G401.6 (cell line): ENCODE data around the gene APOBEC4.
"Not testable (repeated sequence)": the region's sequence is repeated elsewhere in the genome, so short reads cannot be mapped to it uniquely, and the experiment has no call there.

Experiments used
- FAIRE-seq: peaks from 2 replicates; lab custom pipeline; 2012; peaks lifted over from hg19 to GRCh38; lab: Jason Lieb, UNC

The APOBEC4 gene

DNA sequence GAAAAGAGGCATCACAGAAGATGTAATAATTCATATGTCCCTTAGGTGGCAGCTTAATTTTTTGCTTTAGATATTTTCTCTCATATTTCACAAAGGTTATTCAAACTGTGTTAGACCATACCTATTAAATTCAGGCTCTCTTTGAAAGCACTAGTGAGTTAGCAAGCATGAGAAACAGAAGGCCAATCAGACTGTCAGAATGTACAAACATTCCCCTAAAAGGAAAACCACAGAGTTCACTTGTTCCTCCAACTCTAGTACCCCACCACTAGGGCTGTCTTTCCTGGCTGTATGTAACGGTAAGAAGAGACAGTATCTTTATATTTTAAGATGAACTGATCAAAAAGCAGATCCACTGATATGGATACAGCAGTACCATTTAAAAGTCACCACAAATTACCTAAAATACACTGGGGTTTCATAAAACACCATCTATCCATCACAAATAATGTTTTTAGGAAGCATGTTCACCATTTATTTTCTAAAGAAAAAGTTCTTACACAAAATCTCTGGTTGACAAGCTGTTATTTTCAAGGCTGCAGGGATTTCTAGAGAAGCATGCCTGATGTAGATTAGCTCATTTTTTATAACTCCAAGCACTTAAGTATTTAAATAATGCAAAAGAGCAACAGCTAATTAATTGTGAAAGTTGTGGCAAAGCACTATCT lies 19.3 kb downstream of the APOBEC4 start:
- peak; percentile 70 for FAIRE-seq

DNA sequence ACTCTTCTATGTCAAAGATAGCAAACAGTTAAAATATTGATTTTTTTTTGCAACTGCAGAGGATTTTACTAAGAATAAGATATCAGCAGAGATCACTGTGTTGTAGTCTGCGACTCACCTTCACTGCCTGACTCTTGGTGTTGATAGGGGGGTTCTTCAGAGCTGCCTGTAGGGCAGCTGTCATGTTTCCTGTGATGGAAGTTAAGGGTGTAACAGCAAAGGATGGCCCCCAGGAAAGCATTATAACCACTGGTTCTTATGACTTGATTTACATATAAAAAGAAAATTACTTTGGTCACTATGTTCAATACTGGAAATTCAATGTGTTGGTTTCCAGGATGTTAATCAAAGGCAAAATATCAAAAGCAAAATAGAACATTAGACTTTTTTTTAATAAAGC lies 20.2 kb downstream of the APOBEC4 start:
- no peak for FAIRE-seq

DNA sequence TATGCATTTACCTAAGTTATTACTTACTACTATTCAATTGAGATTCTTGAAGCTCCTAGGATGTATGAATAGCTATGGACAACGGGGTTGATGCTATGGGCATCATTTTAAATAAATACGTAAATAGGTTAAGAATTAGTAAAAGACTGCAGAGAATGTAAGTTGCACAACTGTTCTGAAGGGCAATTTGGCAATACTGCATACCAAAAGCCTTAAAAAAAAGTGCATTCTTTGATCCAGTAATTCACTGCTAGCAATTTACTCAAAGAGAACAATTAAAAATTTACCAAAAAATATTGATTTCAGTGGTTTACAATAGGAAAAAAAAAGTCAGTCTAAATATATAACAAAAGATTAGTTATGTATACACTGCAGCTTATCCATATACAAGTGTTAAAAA lies 21.0 kb downstream of the APOBEC4 start:
- no peak for FAIRE-seq

DNA sequence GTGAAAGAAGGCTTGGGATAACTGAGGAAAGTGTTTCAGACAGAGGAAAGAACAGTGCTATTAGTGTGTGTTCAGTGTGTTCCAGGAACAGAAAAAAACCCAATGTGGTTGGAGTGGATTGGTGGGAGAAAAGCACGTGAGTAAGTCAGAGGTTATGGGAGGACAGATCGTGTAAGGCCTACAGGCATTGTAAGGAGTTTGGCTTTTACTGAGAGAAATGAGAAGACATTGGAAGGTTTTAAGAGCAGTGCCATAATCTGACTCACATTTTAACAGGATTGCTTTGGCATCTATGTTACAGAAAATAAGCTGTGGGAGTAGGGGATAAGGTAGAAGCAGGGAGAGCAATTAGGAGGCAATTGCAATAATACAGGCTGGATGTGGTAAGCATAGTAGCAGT lies 22.4 kb downstream of the APOBEC4 start:
- FAIRE-seq: no peak

DNA sequence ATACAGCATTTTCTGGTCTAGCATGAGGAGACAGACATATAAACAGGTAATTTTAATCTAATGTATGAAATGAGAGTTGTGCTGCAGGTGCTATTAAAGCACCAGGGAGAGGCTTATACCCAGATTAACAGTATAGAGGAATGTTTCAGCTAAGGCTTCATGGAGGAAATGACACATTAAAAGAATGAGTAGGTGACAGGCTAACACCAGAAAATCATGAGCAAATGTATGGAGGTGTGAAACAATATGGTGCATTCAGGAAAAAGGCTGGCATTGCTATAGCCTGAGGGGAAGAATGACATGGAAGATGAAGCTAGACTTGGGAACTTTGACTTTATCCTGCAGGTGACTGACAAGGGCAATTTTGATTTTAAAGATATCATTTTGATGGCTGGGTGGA lies 24.6 kb downstream of the APOBEC4 start:
- FAIRE-seq: no peak

DNA sequence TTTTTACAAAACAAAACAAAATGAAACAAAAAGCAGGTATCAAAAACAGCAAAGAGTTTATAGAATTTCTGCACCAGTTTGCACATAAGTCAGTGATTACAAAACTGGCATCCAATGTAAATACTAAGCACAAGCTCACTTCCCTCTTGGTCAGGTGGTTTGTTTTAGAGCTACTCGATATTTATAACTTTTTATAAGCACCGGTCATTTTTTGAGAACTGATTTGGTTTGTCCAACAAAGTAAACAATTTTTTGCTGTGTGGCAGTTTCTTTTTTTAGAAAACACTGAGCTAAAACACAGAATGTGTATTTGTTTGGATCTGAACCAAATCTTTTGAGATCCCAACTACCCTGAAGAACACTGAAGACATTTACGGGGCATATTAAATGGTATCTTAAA lies 26.9 kb downstream of the APOBEC4 start:
- FAIRE-seq: not testable (repeated sequence)

DNA sequence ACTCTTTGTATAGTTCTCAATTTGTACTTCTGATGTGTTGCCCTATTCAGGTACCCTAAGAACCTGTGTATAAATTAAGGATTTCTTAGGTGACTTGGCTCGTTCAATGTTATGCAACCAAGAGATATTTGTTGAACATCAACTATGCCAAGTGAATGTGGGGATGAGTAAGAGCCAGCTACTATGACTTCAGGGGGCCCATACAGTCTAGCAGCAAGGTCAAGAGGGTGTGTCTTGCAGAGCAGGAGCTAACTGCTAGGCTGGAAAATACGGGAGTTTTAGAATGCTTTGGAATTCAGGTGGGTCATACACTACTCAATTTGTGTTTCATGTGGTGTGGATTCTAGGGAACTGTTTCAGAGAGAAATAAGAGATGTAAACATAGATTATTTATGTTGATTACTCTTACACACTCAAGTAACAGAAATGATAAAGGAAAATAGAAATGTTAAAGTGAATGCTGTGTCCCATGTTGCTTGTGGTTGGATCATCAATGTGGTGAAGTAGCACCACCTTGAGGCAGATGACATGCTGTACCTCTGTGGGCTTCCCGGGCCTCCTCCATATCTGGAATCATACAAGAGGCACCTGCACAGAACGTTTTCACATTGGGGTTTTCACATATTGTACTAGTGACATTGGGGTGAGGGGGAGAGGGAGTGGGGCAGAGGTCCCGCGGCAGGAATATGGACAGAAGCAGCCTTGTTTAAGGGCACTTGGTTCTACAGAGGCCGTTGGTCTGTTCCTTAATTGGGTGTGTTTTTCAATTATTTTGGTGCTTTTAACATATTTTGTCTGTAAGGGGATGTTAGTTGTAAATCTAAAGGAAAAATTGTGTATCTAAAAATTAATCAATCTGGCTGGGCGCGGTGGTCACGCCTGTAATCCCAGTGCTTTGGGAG lies 30.0 kb downstream of the APOBEC4 start:
- FAIRE-seq: peak; percentile 93

DNA sequence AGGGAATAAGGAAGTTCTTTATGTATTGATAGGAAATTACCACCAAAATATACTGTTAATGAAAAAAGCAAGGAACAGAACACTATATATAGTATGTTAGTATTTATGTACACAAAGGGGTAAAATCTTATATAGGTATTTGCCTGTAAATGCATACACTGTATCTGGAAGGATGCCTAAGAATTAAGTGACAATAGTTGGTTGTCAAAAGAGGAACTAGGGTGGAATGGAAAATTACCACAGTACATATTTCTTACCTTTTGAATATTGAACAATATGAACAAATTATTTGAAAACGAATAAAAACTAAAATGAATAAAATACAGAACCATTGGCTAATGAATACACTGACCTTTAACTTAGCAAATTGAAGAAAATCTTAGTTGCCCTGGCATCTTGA lies 31.1 kb downstream of the APOBEC4 start:
- FAIRE-seq: no peak

DNA sequence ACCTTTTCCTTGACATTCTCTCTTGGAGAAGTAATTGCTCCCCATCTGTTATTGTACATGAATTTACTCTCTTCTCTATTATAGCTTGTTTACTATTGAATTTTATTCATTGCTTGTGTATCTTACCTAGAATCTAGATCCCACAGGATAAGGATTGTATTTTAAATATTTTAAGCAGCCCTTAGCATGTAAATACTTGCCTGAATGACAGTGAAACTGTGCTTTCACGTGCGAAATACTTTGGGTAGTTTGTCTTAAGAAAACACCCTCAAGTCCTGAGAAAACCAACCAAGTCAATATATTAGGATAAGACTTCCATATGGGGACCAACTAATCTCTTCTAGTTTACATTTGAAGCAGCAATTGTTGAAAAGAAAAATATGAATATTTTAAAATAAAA lies 32.8 kb downstream of the APOBEC4 start:
- no peak for FAIRE-seq

DNA sequence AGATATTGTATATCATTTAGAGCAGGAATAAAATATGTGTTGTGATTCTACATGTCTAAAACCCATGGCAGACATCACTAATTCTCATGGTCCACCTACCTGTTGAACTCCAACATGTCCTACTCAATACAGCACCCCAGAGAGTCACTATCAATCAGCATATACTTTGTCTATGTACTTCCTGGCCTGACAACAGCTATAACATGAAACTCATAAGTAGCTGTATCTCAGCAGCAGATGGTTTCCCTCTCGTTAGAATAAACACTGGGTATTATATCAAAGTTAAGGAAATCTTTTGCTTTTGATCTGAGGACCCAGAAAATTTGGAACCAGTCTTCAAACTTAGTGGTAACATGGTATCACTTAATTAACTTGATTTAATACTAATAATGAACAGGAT lies 33.3 kb downstream of the APOBEC4 start:
- no peak for FAIRE-seq

DNA sequence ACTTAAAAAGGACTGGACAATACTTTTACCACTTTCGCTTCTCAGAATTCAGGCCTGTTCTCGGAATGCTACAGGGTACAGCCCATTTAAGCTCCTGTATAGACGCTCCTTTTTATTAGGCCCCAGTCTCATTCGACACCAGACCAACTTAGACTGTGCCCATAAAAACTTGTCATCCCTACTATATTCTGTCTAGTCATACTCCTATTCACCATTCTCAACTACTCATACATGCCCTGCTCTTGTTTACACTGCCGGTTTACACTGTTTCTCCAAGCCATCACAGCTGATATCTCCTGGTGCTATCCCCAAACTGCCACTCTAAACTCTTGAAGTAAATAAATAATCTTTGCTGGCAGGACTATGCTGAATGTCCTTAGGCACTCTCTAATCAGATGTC lies 34.9 kb downstream of the APOBEC4 start:
- not testable (repeated sequence) for FAIRE-seq

DNA sequence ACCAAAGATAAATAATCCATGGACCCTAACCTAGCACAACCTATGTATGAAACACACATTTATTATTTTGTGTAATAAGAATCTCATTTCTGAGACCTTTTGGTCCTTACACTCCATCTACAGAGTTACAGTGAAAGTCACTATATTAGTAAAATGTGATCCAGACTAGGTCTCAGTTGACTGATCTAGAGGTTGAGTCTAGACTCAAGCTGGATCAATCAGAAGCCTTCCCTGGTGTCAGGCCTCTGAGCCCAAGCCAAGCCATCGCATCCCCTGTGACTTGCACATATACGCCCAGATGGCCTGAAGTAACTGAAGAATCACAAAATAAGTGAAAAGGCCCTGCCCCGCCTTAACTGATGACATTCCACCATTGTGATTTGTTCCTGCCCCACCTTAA lies 40.1 kb downstream of the APOBEC4 start:
- FAIRE-seq: not testable (repeated sequence)

DNA sequence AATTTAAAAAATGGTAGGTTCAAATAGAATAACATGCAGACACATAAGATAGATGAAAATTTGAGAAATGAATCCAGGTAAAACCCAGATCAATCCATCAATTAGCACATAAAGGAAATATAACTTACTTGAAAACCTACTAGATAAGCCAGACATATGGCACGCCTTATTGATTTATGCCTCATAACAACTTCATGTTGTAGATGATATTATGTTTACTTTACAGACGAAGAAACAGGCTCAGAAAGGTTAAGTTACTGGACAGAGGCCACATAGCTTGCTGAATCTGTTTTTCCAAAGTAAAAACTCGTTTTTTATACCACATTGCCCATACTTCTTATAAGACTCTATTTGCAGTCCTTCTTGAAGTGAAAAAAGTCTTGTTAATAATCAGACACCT lies 40.7 kb downstream of the APOBEC4 start:
- no peak for FAIRE-seq

DNA sequence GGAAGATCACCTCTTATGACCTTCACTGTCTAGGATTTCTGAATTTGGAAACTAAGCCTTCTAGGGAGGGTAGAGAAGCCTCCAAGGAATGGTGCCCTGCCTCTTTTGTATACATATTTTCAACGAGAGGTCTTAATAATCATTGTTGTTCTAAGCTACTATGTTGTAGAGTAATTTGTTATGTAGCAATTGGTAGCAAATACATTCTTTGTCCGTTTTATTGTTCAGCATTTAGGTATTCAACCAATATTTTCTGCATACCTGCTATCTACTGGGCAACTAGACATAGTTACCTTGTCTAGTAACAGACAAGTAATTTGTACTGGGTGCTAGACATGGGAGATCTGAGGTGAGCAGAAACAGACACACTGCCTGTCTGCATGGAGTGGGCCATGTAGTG lies 42.1 kb downstream of the APOBEC4 start:
- FAIRE-seq: no peak

DNA sequence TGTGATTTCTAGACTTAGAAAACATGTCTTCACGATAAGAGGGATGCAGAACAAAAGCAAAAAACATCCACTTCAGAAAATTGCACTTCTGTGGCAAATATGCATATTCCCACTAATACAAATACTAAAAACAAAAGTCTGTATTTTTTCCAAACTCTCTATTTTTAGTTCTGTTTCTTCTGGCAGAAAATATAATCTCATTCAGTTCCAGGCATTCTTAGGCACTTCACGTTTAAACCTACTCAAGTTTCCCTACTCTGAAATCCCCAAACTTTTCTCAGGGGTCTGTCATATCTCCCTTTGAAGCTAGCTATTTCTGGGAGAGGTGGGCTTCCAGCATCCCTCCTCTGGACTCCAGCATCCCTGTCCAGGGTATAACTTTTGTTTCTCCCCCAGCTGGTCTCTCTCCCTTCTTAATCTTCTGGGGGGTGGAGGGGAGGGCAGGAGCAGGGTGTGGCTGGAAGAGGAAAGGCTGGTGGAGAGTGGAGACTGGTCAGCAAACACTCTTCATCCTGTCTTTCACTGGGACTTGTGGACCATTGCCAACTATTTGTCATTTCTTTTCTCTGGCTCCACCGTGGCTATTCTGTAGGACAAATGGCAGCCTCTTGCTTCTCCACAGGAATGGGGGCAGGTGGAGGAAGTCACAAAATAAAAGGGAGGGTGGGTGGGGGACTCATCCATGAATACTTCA lies 43.2 kb downstream of the APOBEC4 start:
- no peak for FAIRE-seq

DNA sequence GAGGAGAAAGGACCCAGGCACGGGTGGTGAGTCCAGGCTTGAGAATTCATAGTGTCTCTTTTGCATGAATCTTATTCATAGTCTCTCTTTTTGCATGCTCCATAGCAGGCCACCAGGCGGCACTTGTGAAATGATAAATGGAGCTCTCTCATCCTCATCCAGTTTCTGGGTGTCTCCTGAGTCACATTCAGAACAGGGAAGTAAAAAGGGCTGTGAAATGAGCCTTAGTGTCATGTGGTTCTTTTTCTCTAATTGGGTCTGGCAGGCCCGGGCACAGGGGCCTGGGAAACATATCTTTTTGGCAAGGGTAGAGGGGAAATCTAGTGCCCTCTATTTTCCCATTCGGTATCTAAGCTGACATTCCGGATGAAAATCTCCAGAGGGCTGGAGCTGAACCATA lies 43.8 kb downstream of the APOBEC4 start:
- no peak for FAIRE-seq

DNA sequence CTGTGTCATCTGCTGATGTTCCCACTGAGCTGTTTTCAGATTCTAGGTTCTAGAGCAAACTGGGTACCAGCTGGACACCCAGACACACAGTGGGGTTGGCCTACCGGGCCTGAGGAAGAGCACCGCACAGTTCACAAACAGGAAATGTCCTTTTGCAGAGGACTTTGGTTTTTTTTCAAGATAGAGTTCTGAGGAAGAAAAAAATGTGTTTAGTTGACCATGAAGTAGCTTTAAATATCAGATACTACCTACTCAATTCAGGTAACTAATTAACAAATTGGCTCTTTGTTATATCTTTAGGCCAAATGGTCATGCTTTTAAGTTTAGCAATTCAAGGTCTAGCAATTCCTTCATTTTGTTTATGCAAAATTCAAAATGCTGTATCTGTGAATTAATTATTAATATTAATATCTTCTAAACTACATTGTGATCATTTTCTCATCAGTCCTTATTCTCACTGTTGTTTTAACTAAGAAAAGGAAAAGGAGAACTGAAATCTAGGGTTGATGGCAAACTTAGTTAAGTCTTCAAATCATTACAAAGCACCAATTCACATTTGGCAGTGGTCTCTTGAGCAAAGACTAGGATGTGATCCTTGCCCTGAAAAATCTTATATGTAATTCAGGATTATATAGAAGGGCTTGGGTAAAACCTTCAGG lies 45.7 kb downstream of the APOBEC4 start:
- no peak for FAIRE-seq

DNA sequence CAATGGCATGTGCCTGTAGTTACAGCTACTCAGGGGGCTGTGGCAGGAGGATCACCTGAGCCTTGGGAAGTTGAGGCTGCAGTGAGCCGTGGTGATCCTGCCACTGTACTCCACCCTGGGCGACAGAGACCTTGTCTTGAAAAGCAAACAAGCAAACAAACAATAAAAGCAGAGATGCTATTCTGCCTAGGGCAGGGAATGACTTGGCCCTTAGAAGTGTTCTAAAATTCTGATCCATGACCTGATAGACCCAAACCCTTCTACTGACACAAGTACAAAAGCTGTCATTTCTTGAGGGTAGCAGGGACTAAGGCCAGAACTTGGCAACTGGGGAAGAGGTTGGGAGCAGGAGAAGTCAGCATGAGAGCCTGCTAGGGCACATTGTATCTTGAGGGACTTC lies 47.2 kb downstream of the APOBEC4 start:
- FAIRE-seq: no peak

DNA sequence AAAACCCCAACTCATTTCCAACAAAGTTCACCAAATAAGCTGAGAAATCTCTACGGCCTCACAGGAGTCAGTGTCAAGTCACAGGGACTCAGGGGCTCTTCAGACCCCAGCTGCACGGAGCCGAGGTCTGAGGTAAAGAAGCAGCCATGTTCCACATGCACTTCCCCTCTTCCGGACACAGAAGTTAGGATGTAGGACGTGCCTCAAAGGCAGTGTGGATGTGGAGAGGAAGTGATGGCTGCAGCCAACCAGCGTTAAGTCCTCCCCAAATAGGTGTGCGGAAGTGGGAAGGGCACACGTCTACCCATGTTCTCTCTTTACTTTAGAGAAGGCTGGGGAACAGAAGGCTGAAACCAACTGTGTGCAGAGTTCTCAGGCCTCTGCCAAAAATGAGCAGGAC lies 48.3 kb downstream of the APOBEC4 start:
- no peak for FAIRE-seq

DNA sequence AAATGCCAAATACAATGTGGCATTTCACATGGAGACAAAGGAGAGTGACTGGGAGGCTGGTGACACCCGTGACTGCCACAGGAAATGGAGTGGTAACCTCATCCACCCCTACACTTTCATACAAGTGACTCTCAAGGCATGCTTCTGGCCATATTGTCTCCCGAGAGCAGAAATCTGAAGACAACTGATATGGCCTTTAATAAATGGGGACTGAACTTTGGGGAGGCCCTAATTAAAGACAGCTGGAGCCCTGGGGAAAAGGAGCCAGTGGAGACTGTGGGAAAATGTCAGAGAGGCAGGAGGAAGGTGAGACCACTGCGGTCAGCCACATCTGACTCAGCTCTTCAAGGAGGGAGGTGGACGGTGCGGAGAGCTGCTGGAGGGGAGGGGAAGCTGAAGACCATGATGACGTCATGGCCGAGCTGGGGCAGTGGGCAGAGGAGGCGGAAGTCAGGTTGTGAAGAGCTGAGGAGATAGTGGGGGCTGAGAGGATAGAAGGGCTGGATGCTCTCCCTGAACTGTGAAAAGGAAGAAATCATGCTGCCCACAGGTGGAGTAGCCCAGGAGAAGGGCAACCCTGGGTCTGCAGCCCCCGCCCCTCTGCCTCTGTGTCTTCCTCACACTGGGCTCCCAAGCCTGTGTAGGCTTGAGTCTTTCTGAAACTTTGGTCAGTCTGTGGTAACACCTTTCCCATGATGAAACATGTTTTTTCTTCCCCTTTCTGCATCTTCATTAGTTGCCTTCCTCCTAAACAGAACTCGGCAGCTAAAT lies 48.9 kb downstream of the APOBEC4 start:
- no peak for FAIRE-seq

DNA sequence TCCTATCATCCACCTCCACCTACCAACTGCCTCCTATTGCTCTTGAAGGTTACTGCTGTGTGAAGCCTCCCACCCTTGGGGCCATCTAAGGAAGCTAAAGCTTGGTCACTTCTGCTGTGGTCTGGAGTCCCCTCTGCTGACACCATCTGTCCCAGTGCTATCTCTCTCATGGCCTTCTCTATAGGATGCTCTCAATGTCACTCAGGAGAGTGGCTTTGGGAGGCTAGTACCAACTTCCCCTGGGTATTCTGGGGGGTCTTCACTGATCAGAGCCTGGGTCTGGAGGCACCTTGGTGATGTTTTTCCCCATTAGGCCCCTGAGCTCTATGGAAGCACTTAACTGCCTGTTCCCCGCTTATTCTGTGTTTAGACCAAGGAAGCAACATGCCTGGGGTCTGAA lies 50.6 kb downstream of the APOBEC4 start:
- no peak for FAIRE-seq

DNA sequence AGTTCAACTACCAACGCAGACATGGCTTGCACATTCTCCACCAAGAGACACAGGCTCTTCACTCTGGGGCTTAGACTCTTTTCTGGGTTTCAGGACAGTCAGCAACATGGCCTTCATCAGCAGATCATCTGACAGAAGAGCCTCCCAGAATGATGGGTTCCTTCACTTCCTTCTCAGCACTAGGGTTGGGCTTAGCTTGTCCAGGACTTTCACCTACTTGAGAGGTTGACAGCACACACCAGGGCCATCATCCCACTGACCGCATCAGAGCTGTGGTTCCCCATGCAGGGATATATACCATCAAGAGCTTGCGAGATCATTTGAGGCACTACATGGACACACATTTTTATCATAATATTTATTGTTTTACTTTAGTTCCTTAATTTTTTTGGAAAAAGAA lies 52.5 kb downstream of the APOBEC4 start:
- FAIRE-seq: no peak
